ENCODE measurements around the gene TANGO2.

Gene TANGO2

DNA sequence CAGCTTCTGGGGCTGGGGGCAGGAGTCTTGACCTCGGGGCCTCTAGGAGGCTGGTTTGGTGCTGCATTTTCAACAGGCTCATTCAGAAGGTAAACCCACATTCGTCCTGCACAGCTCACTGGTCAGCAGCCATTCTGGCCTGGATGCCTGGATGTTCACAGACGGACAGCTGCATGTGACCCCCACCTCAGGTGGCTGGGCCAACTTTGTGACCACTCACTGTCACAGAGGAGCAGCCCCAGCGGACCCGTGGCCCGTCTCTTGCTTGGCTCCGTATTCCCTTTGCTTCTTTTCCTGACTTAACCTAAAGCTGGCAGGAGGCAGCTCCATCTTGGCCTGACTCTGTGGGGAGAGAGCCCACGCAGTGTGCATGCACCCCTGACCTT lies 67.3 kb downstream of the TANGO2 start:
- TF ChIP-seq, protein P1, sequence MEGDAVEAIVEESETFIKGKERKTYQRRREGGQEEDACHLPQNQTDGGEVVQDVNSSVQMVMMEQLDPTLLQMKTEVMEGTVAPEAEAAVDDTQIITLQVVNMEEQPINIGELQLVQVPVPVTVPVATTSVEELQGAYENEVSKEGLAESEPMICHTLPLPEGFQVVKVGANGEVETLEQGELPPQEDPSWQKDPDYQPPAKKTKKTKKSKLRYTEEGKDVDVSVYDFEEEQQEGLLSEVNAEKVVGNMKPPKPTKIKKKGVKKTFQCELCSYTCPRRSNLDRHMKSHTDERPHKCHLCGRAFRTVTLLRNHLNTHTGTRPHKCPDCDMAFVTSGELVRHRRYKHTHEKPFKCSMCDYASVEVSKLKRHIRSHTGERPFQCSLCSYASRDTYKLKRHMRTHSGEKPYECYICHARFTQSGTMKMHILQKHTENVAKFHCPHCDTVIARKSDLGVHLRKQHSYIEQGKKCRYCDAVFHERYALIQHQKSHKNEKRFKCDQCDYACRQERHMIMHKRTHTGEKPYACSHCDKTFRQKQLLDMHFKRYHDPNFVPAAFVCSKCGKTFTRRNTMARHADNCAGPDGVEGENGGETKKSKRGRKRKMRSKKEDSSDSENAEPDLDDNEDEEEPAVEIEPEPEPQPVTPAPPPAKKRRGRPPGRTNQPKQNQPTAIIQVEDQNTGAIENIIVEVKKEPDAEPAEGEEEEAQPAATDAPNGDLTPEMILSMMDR (conservative IDR thresholded peaks at IDR 0.05; ENCODE audit: low read depth, low read length) = no peak
- no peak overlapping the region for H3K4me3 ChIP-seq (ENCODE audit: low read depth, low read length)
- DNase-seq (ENCODE audit: low read depth) = no peak

DNA sequence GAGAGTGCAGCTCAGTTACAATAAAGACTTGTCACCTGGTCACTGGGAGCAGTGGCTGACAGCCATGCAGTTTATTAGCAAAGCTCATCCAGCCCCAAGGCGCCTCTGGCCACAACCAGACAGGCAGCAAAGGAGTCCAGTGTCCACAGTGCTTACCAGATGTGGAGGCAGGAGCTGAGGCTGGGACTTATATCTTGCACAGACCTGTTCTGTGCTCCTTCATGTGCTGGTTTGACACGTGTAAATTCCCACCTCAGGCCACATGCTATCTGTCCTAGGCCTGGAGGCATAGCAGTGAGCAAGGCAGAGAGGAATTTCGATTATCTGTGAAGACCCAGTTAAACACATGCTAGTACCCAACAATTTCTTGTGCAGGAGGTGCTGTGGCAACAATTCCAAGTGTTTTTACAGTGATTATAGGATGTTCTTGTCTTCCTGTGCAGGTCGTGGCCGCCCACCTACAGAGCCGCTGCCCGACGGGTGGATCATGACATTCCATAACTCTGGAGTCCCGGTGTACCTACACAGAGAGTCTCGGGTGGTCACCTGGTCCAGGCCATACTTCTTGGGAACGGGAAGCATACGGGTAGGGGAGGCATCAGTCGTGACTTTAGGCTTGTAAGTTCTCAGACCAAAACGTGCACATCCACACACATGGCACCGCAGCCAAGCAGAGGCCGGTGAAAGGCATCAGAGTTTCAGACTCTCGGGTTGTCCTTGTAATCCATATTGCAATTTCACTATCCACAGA lies 68.5 kb downstream of the TANGO2 start:
- no peak for DNase-seq (ENCODE audit: low read depth)
- TF ChIP-seq, protein P1 (conservative IDR thresholded peaks at IDR 0.05; ENCODE audit: low read depth, low read length) = no peak
- H3K4me3 ChIP-seq (ENCODE audit: low read depth, low read length) = no peak overlapping the region

DNA sequence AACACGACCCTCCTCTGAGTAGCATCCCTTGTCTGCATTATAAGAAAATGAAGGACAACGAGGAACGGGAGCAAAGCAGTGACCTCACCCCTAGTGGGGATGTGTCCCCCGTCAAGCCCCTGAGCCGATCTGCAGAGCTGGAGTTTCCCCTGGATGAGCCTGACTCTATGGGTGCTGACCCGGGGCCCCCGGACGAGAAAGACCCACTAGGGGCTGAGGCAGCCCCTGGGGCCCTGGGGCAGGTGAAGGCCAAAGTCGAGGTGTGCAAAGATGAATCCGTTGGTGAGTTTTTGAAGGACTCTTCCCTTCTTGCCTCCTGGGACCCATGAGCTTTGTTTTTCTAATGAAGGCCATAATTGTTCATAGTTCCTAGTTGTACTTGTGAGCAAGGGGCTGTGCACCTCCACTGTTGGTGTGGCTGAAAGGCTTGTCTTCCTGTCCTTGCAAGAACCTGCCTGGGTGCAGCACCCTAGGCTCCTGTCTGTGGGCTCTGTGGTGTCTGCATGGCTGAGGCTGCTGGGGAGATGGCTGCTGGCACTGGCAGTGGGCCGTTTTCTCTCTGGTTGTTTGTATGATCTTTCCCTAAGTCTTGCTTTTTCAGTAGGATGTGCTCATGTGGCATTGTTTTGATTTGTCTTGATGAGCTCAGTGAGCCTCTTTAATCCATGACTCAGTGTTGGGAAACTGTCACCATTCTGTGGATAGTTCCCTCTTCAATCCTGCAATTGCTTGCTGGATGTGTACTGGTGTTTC lies 69.2 kb downstream of the TANGO2 start:
- TF ChIP-seq, protein P1 (conservative IDR thresholded peaks at IDR 0.05; ENCODE audit: low read depth, low read length) = no peak
- H3K4me3 ChIP-seq (ENCODE audit: low read depth, low read length) = no peak overlapping the region
- DNase-seq (ENCODE audit: low read depth) = no peak

DNA sequence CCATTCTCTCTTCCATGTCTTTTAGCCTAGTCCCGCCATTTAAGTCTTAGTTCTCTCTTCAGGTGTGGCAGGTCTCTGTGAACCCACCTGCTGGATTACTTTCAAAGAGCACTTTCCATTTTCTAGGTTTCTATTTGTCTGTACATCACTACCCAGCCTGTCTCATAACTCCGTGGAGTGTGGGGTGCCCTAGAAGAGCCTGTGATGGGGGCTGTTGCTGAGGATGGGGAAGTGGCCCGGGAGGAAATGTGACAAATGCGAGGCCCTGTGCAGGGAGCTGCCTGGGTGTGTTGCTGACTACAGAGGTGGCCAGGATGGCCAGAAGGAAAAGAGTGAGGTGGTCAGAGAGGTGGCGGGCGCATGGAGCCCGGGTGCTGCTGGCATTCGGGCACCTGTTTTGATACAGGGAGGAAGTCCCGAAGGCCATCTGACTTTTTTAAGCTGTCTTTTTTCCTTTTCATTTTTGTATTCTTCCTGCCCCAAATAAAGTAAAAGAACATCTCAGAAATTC lies 69.9 kb downstream of the TANGO2 start:
- no peak overlapping the region for H3K4me3 ChIP-seq (ENCODE audit: low read depth, low read length)
- no peak for DNase-seq (ENCODE audit: low read depth)
- TF ChIP-seq, protein P1 (conservative IDR thresholded peaks at IDR 0.05; ENCODE audit: low read depth, low read length) = no peak

DNA sequence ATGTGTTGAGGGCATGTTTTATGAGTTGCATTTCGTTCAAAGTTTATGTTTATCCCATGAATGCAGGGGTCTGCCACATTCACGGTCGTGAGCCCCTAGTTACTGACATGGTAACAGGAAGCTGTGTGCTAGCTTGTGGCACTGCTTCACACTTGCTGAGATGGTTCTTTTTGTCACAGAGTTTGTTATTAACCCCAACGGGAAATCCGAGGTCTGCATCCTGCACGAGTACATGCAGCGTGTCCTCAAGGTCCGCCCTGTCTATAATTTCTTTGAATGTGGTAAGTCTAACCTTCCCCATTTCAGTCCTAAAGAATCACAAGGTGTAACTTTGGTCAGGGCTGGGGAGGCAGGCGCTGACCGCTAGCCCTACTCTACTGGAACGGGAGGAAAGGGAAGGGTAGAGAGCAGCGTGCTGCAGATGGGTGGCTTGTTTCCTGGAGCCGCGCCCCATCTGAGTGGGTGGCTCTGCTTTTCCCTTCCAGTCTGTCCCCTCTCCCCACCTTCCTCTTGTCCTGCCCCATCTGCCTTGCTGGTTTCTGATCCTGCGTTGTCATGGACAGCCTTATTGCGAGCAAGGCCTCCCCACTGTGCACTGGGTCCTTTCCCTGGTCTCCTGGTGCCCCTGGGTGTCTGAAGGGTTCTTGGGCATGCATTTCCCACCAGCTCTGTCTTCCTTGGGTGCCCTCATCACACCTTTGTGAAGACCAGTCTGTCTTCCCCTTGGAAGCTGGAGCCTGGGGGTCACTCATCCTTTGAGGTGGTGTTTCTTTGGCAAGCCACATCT lies 71.0 kb downstream of the TANGO2 start:
- no peak for DNase-seq (ENCODE audit: low read depth)
- TF ChIP-seq, protein P1 (conservative IDR thresholded peaks at IDR 0.05; ENCODE audit: low read depth, low read length) = no peak
- H3K4me3 ChIP-seq (ENCODE audit: low read depth, low read length) = no peak overlapping the region

DNA sequence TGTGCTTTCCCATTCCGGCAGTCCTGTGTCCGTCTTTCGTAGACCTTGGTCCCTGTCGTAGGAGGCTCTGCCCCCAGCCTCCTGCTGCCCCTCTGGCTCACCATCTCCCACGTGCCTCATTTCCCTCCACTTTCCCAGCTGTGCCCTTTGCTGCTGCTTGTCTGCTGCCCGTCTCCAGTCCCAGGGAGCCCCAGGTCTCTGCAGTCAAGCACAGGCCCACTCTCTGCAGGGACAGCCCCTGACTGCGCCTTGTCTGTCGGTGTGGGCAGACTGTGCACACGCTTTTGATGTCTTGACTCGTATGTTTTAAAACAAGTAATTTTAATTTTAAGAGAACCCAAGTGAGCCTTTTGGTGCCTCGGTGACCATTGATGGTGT lies 71.6 kb downstream of the TANGO2 start:
- no peak for DNase-seq (ENCODE audit: low read depth)
- H3K4me3 ChIP-seq (ENCODE audit: low read depth, low read length) = no peak overlapping the region
- TF ChIP-seq, protein P1 (conservative IDR thresholded peaks at IDR 0.05; ENCODE audit: low read depth, low read length) = no peak

Measured in choroid plexus epithelial cell (primary cell).